GM23338 (cell line): ENCODE results near the gene CACNA1S.

Source experiments
- EZH2phosphoT487 ChIP-seq: fragments of 200-600 bp; sonication (generic); IDR thresholded peaks from one replicate; pipeline ENCODE4 v1.8.1; 2018; ENCODE audit warnings: antibody characterized with exemption; ENCODE audit not compliant: unreplicated experiment
- TF ChIP-seq, protein P1 (sequence below), 2 experiments: fragments of 200-600 bp in 1 of 2; sonication (generic) in 1 of 2; conservative IDR thresholded peaks; 2 replicates each; pipeline versions ENCODE4 v1.5.1 to v1.6.1; 2016 to 2017; ENCODE audit warnings: antibody characterized with exemption in 2 of 2, low read depth in 2 of 2, mild to moderate bottlenecking in 2 of 2, moderate library complexity in 1 of 2

- TF ChIP-seq, protein P1, sequence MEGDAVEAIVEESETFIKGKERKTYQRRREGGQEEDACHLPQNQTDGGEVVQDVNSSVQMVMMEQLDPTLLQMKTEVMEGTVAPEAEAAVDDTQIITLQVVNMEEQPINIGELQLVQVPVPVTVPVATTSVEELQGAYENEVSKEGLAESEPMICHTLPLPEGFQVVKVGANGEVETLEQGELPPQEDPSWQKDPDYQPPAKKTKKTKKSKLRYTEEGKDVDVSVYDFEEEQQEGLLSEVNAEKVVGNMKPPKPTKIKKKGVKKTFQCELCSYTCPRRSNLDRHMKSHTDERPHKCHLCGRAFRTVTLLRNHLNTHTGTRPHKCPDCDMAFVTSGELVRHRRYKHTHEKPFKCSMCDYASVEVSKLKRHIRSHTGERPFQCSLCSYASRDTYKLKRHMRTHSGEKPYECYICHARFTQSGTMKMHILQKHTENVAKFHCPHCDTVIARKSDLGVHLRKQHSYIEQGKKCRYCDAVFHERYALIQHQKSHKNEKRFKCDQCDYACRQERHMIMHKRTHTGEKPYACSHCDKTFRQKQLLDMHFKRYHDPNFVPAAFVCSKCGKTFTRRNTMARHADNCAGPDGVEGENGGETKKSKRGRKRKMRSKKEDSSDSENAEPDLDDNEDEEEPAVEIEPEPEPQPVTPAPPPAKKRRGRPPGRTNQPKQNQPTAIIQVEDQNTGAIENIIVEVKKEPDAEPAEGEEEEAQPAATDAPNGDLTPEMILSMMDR (conservative IDR thresholded peaks at IDR 0.05; ENCODE audit: low read depth in 2 of 2), result no peak
- no peak for TF ChIP-seq EZH2phosphoT487
These were observed 44.6 kb upstream of the CACNA1S start for GRCh38 chr1:201156819-201157218.
